ENCODE data around the gene HENMT1. TPM values are rescaled to one million over a fixed set of nuclear protein-coding genes. Genes with fewer than 3 reads are reported as not detected.

The HENMT1 gene
- total and polyA plus RNA-seq, 9 donors = 17.5 to 24.2 (median 20.0) TPM

DNA sequence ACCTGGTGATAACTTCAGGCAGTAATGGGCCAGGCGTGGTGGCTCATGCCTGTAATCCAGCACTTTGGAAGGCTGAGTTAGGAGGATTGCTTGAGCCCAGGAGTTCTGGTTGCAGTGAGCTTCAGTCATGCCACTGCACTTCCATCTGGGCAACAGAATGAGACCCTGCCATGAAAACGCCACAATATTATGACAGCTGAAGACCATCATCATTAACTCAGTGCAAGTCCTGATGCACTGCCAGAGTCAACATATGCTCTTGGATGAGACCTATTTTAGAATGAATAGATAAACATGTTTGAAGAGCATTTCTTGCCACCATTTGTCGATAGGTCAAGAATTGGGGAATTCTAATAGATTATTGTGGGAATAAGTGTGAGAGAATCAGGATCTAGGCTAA lies 26.4 kb downstream of the HENMT1 start:
- no peak for DNase-seq
- WGBS (ENCODE audit: insufficient coverage) = 83% methylated on average over 1 of the region's 3 CpGs
- Histone ChIP-seq H3K9me3 (replicated peaks; ENCODE audit: control insufficient read depth, low read depth, low read length) (no peaks in the 10 kb centered on the region), H3K4me3 (ENCODE audit: low read length) (no peak overlapping the region), H3K4me1 (ENCODE audit: control insufficient read depth, insufficient read depth, low read length) (no peaks in the 10 kb centered on the region), H3K27me3 (ENCODE audit: control insufficient read depth, insufficient read depth, low read length) (no peaks in the 10 kb centered on the region), H3K27ac (ENCODE audit: low read length) (no peak overlapping the region), H3K36me3 (ENCODE audit: control insufficient read depth, insufficient read depth, low read length) (peaks cover 11% of the 10 kb centered on the region)

DNA sequence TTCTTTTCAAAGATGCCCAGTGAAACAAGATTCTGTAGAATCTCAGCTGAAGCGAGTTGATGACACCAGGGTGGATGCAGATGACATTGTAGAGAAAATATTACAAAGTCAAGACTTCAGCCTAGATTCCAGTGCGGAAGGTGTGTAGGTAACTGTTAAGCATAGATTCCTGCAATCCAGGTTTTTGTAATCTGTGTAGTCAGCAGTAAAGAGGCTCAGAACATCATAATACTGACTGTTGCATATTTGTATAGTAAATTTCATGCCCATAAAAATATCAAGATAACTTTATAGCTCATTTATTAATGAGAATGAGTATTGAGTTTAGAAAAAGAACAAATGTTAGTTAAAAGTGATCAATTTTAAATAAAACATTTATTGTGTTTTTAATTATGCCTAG lies 32.2 kb downstream of the HENMT1 start:
- Histone ChIP-seq H3K27me3 (ENCODE audit: control insufficient read depth, insufficient read depth, low read length) (no peaks in the 10 kb centered on the region), H3K4me1 (ENCODE audit: control insufficient read depth, insufficient read depth, low read length) (no peaks in the 10 kb centered on the region), H3K27ac (ENCODE audit: low read length) (no peak overlapping the region), H3K4me3 (ENCODE audit: low read length) (no peak overlapping the region), H3K36me3 (ENCODE audit: control insufficient read depth, insufficient read depth, low read length) (peaks cover 21% of the 10 kb centered on the region), H3K9me3 (replicated peaks; ENCODE audit: control insufficient read depth, low read depth, low read length) (no peaks in the 10 kb centered on the region)
- DNase-seq = no peak
- 100% methylated on average over 1 of the region's 2 CpGs for WGBS (ENCODE audit: insufficient coverage)

DNA sequence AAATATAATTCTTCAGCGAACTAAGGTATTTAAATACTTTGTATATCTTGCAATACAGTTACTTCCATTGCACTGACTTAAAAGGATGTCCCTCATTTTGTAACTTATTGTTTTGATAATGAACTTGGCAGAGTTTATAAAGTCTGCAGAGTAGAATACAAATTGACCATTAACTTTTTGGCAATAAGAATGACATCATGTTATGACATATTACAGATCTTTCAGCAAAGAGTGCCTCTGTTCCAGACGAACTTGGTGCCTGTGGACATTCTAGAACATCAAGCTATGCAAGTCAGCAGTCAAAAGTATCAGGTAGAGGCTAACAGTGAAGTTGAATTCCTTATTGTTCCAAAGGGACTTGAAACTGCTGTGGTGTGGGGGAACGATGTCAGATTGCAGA lies 32.9 kb downstream of the HENMT1 start:
- 67% methylated on average over 1 of the region's 3 CpGs for WGBS (ENCODE audit: insufficient coverage)
- H3K4me1 ChIP-seq (ENCODE audit: control insufficient read depth, insufficient read depth, low read length) = no peaks in the 10 kb centered on the region
- no peak for DNase-seq
- H3K9me3 ChIP-seq (replicated peaks; ENCODE audit: control insufficient read depth, low read depth, low read length) = no peaks in the 10 kb centered on the region
- no peaks in the 10 kb centered on the region for H3K27me3 ChIP-seq (ENCODE audit: control insufficient read depth, insufficient read depth, low read length)
- H3K27ac ChIP-seq (ENCODE audit: low read length) = no peak overlapping the region
- no peak overlapping the region for H3K4me3 ChIP-seq (ENCODE audit: low read length)
- H3K36me3 ChIP-seq (ENCODE audit: control insufficient read depth, insufficient read depth, low read length) = peaks cover 21% of the 10 kb centered on the region

DNA sequence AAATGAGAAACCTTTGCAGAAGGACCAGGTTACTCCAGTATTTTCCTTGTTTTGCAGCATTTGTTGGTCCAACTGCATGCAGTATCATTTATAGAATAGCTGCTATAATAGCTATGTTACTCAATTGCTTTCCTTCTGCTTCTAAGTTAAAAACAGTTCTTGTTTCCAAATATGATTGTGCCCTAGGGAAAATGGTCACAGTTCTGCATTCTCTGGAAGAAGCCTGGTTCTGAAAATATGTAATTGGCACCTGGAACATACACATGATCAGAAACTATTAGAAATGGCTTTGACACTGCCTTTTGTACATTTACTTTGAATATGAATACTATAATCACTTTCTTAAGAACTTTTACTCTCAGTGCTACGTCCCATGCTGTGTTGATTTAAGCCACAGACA lies 33.6 kb downstream of the HENMT1 start:
- DNase-seq = no peak
- Histone ChIP-seq H3K4me3 (ENCODE audit: low read length) (no peak overlapping the region), H3K4me1 (ENCODE audit: control insufficient read depth, insufficient read depth, low read length) (no peaks in the 10 kb centered on the region), H3K9me3 (replicated peaks; ENCODE audit: control insufficient read depth, low read depth, low read length) (no peaks in the 10 kb centered on the region), H3K27me3 (ENCODE audit: control insufficient read depth, insufficient read depth, low read length) (no peaks in the 10 kb centered on the region), H3K36me3 (ENCODE audit: control insufficient read depth, insufficient read depth, low read length) (peaks cover 19% of the 10 kb centered on the region), H3K27ac (ENCODE audit: low read length) (no peak overlapping the region)
- no CpG with 5 or more reads among the region's 1 CpG for WGBS (ENCODE audit: insufficient coverage)

DNA sequence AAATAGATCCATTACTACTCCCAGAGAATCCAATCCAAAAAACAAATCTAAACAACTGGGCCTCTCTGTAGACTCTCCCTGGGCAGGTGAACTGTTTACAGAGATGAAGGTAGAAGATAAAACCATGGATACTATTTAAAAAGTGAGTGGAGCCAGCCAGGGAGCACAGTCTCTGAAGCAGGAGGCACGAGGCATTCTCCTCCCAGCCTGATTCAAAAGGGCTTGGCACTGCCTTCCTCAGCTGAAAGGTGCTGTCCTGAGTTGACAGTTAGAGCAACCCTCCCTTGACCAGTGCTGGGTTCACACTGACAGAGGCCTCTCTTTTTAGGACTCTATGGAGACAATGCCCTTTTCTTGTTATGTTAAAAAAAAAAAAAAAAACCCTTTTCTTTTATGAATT lies 36.8 kb downstream of the HENMT1 start:
- DNase-seq = no peak
- WGBS (ENCODE audit: insufficient coverage) = 78% methylated on average over 1 of the region's 1 CpG
- no peak overlapping the region for H3K4me3 ChIP-seq (ENCODE audit: low read length)
- no peak overlapping the region for H3K27ac ChIP-seq (ENCODE audit: low read length)
- no peaks in the 10 kb centered on the region for H3K4me1 ChIP-seq (ENCODE audit: control insufficient read depth, insufficient read depth, low read length)
- H3K36me3 ChIP-seq (ENCODE audit: control insufficient read depth, insufficient read depth, low read length) = peaks cover 16% of the 10 kb centered on the region
- H3K27me3 ChIP-seq (ENCODE audit: control insufficient read depth, insufficient read depth, low read length) = no peaks in the 10 kb centered on the region
- no peaks in the 10 kb centered on the region for H3K9me3 ChIP-seq (replicated peaks; ENCODE audit: control insufficient read depth, low read depth, low read length)

DNA sequence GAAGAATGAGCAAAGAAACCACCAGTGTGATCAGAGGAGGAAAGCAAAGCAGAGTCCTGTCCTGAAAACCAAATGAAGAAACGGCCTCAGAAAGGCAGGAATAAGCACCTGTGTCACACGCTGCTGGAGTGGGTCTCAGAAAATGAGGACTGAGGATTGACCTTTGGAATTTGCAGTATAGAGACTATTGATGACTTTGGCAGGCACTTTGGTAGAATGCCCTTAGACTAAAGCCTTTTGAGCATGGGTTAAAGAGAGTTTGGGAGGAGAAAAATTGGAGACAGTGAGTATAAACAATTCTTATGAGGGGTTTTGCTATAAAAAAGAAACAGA lies 43.2 kb downstream of the HENMT1 start:
- H3K36me3 ChIP-seq (ENCODE audit: control insufficient read depth, insufficient read depth, low read length) = peaks cover 9% of the 10 kb centered on the region
- no peaks in the 10 kb centered on the region for H3K4me1 ChIP-seq (ENCODE audit: control insufficient read depth, insufficient read depth, low read length)
- H3K9me3 ChIP-seq (replicated peaks; ENCODE audit: control insufficient read depth, low read depth, low read length) = no peaks in the 10 kb centered on the region
- 76% methylated on average over 2 of the region's 2 CpGs for WGBS (ENCODE audit: insufficient coverage)
- H3K27me3 ChIP-seq (ENCODE audit: control insufficient read depth, insufficient read depth, low read length) = no peaks in the 10 kb centered on the region
- DNase-seq = no peak
- no peak overlapping the region for H3K27ac ChIP-seq (ENCODE audit: low read length)
- no peak overlapping the region for H3K4me3 ChIP-seq (ENCODE audit: low read length)

DNA sequence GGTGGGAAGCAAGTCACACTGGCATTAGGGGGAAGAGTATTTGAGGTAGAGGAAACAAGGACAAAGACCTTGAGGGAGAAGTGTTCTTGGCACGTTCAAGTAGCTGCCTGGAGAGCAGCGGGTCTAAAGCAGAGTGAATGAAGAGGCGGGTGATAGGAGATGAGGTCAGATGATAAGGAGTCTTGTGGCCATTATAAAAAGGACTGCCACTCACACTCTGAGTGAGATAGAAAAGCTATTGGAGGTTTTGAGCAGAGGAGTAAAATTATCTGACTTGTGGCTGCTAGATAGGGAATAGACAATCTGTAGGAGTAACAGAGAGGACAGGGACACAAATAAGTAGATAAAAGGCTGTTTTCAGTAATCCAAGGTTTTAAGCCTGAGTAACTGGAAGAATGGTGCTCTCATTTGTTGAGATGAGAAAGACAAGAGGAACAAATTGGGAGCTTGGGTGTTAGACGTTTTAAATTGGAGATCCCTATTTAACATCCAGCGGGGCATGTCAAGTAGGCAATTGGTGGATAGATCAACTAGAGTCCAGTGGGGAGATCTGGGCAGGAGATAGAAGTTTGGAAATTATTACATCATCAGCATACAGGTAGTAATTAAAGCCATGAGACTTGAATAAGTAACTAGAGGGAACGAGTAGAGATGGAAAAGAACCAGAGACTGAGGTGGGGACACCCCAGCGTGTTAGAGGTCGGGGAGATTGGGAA lies 43.7 kb downstream of the HENMT1 start:
- Histone ChIP-seq H3K4me3 (ENCODE audit: low read length) (no peak overlapping the region), H3K27ac (ENCODE audit: low read length) (no peak overlapping the region), H3K27me3 (ENCODE audit: control insufficient read depth, insufficient read depth, low read length) (no peaks in the 10 kb centered on the region), H3K9me3 (replicated peaks; ENCODE audit: control insufficient read depth, low read depth, low read length) (no peaks in the 10 kb centered on the region), H3K36me3 (ENCODE audit: control insufficient read depth, insufficient read depth, low read length) (peaks cover 8% of the 10 kb centered on the region), H3K4me1 (ENCODE audit: control insufficient read depth, insufficient read depth, low read length) (no peaks in the 10 kb centered on the region)
- DNase-seq = no peak
- 88% methylated on average over 7 of the region's 8 CpGs for whole genome bisulfite sequencing (ENCODE audit: insufficient coverage)

DNA sequence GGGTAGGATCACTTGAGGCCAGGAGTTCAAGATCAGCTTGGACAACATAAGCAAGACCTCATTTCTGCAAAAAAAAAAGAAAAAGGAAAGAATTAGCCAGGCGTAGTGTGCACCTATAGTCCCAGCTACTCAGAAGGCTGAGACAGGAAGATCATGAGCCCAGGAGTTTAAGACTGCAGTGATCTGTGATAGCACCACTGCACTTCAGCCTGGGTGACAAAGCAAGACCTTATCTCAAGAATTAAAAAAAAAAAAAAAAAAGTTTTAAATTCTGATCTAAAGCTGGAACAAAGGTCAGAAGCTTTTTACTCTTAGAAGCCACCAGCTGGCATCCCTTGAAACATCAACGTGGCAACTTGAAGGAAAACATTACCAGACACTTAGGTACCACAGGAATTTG lies 45.3 kb downstream of the HENMT1 start:
- no CpG with 5 or more reads among the region's 2 CpGs for WGBS (ENCODE audit: insufficient coverage)
- H3K4me1 ChIP-seq (ENCODE audit: control insufficient read depth, insufficient read depth, low read length) = no peaks in the 10 kb centered on the region

DNA sequence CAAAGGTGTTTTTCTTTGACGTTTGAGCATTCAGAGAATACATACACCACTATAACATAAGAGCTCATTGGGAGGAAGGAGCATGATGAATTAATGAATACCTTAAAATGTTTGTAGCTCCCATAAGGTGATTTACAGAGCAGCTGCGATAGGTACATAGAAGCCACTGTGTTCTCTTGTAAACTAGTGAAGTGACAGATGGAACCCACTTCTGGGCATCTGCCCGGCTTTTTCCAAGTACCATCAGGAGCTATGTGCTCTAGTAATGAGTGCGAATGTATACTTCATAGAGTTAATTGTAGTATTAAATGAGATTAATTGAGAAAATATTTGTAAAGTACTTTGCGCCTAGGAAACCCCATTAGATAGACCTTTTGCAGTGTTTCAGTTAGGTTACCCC lies 48.4 kb downstream of the HENMT1 start:
- H3K4me3 ChIP-seq (ENCODE audit: low read length) = no peak overlapping the region
- WGBS (ENCODE audit: insufficient coverage) = 100% methylated on average over 1 of the region's 5 CpGs
- peaks cover 4% of the 10 kb centered on the region for H3K36me3 ChIP-seq (ENCODE audit: control insufficient read depth, insufficient read depth, low read length)
- H3K27ac ChIP-seq (ENCODE audit: low read length) = no peak overlapping the region
- no peaks in the 10 kb centered on the region for H3K9me3 ChIP-seq (replicated peaks; ENCODE audit: control insufficient read depth, low read depth, low read length)
- peaks cover 4% of the 10 kb centered on the region for H3K4me1 ChIP-seq (ENCODE audit: control insufficient read depth, insufficient read depth, low read length)
- no peaks in the 10 kb centered on the region for H3K27me3 ChIP-seq (ENCODE audit: control insufficient read depth, insufficient read depth, low read length)
- DNase-seq = no peak

More for the DNA sequence above, 45.3 kb downstream of the HENMT1 start:
- DNase-seq = no peak
- no peaks in the 10 kb centered on the region for H3K27me3 ChIP-seq (ENCODE audit: control insufficient read depth, insufficient read depth, low read length)
- no peak overlapping the region for H3K4me3 ChIP-seq (ENCODE audit: low read length)
- H3K36me3 ChIP-seq (ENCODE audit: control insufficient read depth, insufficient read depth, low read length) = peaks cover 2% of the 10 kb centered on the region
- no peak overlapping the region for H3K27ac ChIP-seq (ENCODE audit: low read length)
- no peaks in the 10 kb centered on the region for H3K9me3 ChIP-seq (replicated peaks; ENCODE audit: control insufficient read depth, low read depth, low read length)

DNA sequence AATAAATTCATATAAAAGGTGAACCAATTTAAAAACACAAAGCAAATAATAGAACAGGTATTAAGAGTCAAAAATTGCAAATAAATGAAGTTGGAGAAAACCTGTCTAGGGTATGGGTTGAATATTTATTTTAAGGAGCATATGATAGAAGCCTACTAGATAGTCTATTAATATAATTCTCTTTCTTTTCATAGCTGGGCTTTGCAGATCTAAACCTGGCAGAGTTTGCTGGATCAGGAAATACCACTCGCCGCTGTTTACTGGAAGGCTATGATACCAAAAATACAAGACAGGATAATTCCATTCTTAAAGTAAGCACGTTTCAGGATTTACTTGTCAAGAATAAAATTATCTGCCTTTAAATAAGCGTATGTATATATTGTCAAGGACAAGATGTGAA lies 48.9 kb downstream of the HENMT1 start:
- no peak overlapping the region for H3K27ac ChIP-seq (ENCODE audit: low read length)
- peaks cover 4% of the 10 kb centered on the region for H3K36me3 ChIP-seq (ENCODE audit: control insufficient read depth, insufficient read depth, low read length)
- H3K9me3 ChIP-seq (replicated peaks; ENCODE audit: control insufficient read depth, low read depth, low read length) = no peaks in the 10 kb centered on the region
- no peaks in the 10 kb centered on the region for H3K27me3 ChIP-seq (ENCODE audit: control insufficient read depth, insufficient read depth, low read length)
- no peak overlapping the region for H3K4me3 ChIP-seq (ENCODE audit: low read length)
- no CpG with 5 or more reads among the region's 4 CpGs for WGBS (ENCODE audit: insufficient coverage)
- H3K4me1 ChIP-seq (ENCODE audit: control insufficient read depth, insufficient read depth, low read length) = peaks cover 4% of the 10 kb centered on the region
- DNase-seq = no peak

DNA sequence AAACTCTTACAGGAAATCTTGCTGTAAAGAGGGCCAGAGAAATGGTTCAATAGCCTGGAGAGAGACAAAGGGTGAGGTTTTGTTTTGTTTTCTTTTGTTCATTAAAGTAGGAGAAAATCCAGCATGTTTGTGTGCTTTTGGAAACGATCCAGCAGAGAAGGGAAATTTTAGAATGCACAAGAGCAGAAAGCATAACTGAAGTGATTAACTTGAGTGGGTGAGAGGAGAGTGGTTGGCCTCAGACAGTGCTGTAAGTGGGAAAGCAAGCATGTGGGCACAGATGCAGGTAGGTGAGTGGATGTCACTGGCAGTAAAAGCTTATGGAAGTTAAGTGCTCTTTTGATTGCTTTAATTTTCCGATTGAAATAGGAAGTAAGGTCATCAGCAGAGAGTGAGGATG lies 50.8 kb downstream of the HENMT1 start:
- H3K36me3 ChIP-seq (ENCODE audit: control insufficient read depth, insufficient read depth, low read length) = peaks cover 4% of the 10 kb centered on the region
- no peaks in the 10 kb centered on the region for H3K27me3 ChIP-seq (ENCODE audit: control insufficient read depth, insufficient read depth, low read length)
- no peaks in the 10 kb centered on the region for H3K9me3 ChIP-seq (replicated peaks; ENCODE audit: control insufficient read depth, low read depth, low read length)
- DNase-seq = peak; percentile 54
- WGBS (ENCODE audit: insufficient coverage) = 45% methylated on average over 2 of the region's 2 CpGs
- no peak overlapping the region for H3K4me3 ChIP-seq (ENCODE audit: low read length)
- peak overlapping the region; percentile 47 for H3K27ac ChIP-seq (ENCODE audit: low read length)
- H3K4me1 ChIP-seq (ENCODE audit: control insufficient read depth, insufficient read depth, low read length) = peaks cover 4% of the 10 kb centered on the region
